HEK293 (cell line): ENCODE measurements around the gene ZFPM1.
A peak's percentile ranks its signal among the peaks of the same experiment; 100 is the strongest.

Source experiments
- KLF16 ChIP-seq: fragments of 450-650 bp; formaldehyde crosslinking; IDR thresholded peaks from 2 replicates; pipeline ENCODE4 v1.5.1; 2017; ENCODE audit warnings: missing biosample characterization, missing genetic modification characterization
- PBX3 ChIP-seq: sonication (generic); formaldehyde crosslinking; IDR thresholded peaks from 2 replicates; pipeline ENCODE4 v1.8.1; 2022; ENCODE audit warnings: mild to moderate bottlenecking, moderate library complexity, missing genetic modification reagents
- PRDM4 ChIP-seq: fragments of 450-650 bp; formaldehyde crosslinking; IDR thresholded peaks from 2 replicates; pipeline ENCODE4 v1.5.1; 2017; ENCODE audit warnings: missing biosample characterization, missing genetic modification characterization
- SP7 ChIP-seq: fragments of 450-650 bp; formaldehyde crosslinking; IDR thresholded peaks from 2 replicates; pipeline ENCODE4 v1.5.1; 2016; ENCODE audit warnings: missing biosample characterization, missing genetic modification characterization
- ZEB2 ChIP-seq: fragments of 450-650 bp; formaldehyde crosslinking; IDR thresholded peaks from 2 replicates; pipeline ENCODE4 v1.5.1; 2016; ENCODE audit warnings: missing biosample characterization, missing genetic modification characterization
- ZFP3 ChIP-seq: fragments of 450-650 bp; formaldehyde crosslinking; IDR thresholded peaks from 2 replicates; pipeline ENCODE4 v1.5.1; 2016; ENCODE audit warnings: low read depth, missing biosample characterization, missing genetic modification characterization
- ZFP69B ChIP-seq: fragments of 450-650 bp; formaldehyde crosslinking; IDR thresholded peaks from 2 replicates; pipeline ENCODE4 v1.5.1; 2016; ENCODE audit warnings: missing biosample characterization, missing genetic modification characterization
- ZNF148 ChIP-seq: fragments of 450-650 bp; formaldehyde crosslinking; IDR thresholded peaks from 2 replicates; pipeline ENCODE4 v1.5.0; 2017; ENCODE audit warnings: missing biosample characterization, missing genetic modification characterization, borderline replicate concordance
- ZNF155 ChIP-seq: fragments of 450-650 bp; formaldehyde crosslinking; IDR thresholded peaks from 2 replicates; pipeline ENCODE4 v1.5.1; 2016; ENCODE audit warnings: missing biosample characterization, missing genetic modification characterization
- ZNF350 ChIP-seq: fragments of 450-650 bp; formaldehyde crosslinking; IDR thresholded peaks from 2 replicates; pipeline ENCODE4 v1.5.0; 2017; ENCODE audit warnings: missing biosample characterization, mild to moderate bottlenecking, missing genetic modification characterization
- ZNF423 ChIP-seq: fragments of 450-650 bp; formaldehyde crosslinking; IDR thresholded peaks from 2 replicates; pipeline ENCODE4 v1.5.1; 2016; ENCODE audit warnings: missing biosample characterization, missing genetic modification characterization
- ZNF544 ChIP-seq: fragments of 450-650 bp; formaldehyde crosslinking; IDR thresholded peaks from 2 replicates; pipeline ENCODE4 v1.5.0; 2017; ENCODE audit warnings: missing biosample characterization, missing genetic modification characterization
- ZNF549 ChIP-seq: fragments of 450-650 bp; IDR thresholded peaks from 2 replicates; pipeline ENCODE4 v1.5.1; 2018; ENCODE audit warnings: missing biosample characterization, missing genetic modification characterization, mild to moderate bottlenecking, inconsistent platforms, moderate library complexity
- ZNF623 ChIP-seq: fragments of 450-650 bp; formaldehyde crosslinking; IDR thresholded peaks from 2 replicates; pipeline ENCODE4 v1.5.1; 2016; ENCODE audit warnings: missing biosample characterization, missing genetic modification characterization
- ZNF747 ChIP-seq: fragments of 450-650 bp; formaldehyde crosslinking; IDR thresholded peaks from 2 replicates; pipeline ENCODE4 v1.5.1; 2016; ENCODE audit warnings: missing biosample characterization, missing genetic modification characterization
- ZNF837 ChIP-seq: fragments of 450-650 bp; formaldehyde crosslinking; IDR thresholded peaks from 2 replicates; pipeline ENCODE4 v1.5.1; 2016; ENCODE audit warnings: missing biosample characterization, missing genetic modification characterization
- ZSCAN30 ChIP-seq: fragments of 450-650 bp; IDR thresholded peaks from 2 replicates; pipeline ENCODE4 v1.5.1; 2018; ENCODE audit warnings: missing biosample characterization, mild to moderate bottlenecking, missing genetic modification characterization, moderate library complexity
- TF ChIP-seq, protein P1 (sequence below): fragments of 450-650 bp; formaldehyde crosslinking; IDR thresholded peaks from 2 replicates; pipeline ENCODE4 v1.5.1; 2016; ENCODE audit warnings: missing biosample characterization, missing genetic modification characterization, low read depth
- TF ChIP-seq, protein P2 (sequence below): fragments of 450-650 bp; formaldehyde crosslinking; IDR thresholded peaks from 2 replicates; pipeline ENCODE4 v1.5.1; 2016; ENCODE audit warnings: missing biosample characterization, missing genetic modification characterization
- TF ChIP-seq, protein P3 (sequence below): fragments of 450-650 bp; formaldehyde crosslinking; conservative IDR thresholded peaks from 2 replicates; pipeline ENCODE4 v1.5.1; 2016; ENCODE audit warnings: low read depth, missing biosample characterization, missing genetic modification characterization
- TF ChIP-seq, protein P4 (sequence below): fragments of 450-650 bp; formaldehyde crosslinking; IDR thresholded peaks from 2 replicates; pipeline ENCODE4 v1.5.1; 2017; ENCODE audit warnings: missing biosample characterization, missing genetic modification characterization
- TF ChIP-seq, protein P5 (sequence below): fragments of 450-650 bp; formaldehyde crosslinking; IDR thresholded peaks from 2 replicates; pipeline ENCODE4 v1.5.1; 2016; ENCODE audit warnings: missing biosample characterization, missing genetic modification characterization
- TF ChIP-seq, protein P6 (sequence below): fragments of 450-650 bp; formaldehyde crosslinking; IDR thresholded peaks from 2 replicates; pipeline ENCODE4 v1.5.1; 2016; ENCODE audit warnings: missing biosample characterization, missing genetic modification characterization

The ZFPM1 gene

GRCh38 chr16:88561485-88562359, 108.6 kb downstream of the ZFPM1 start (continued):
- TF ChIP-seq PBX3 (CRISPR knock-in tag) (no peak), PRDM4 (tag by site-specific recombination) (no peak), KLF16 (tag by site-specific recombination) (no peak), ZEB2 (tag by site-specific recombination) (no peak), ZFP3 (tag by site-specific recombination) (no peak), ZNF350 (no peak), ZNF623 (tag by site-specific recombination) (no peak), ZNF747 (tag by site-specific recombination) (no peak), ZNF837 (tag by site-specific recombination) (no peak), ZSCAN30 (0 out of 2 replicates have a peak, but pooled peaks have one; percentile 13), ZNF148 (no peak), ZNF549 (no peak), ZNF544 (tag by site-specific recombination) (no peak), ZNF423 (tag by site-specific recombination) (no peak), ZNF155 (tag by site-specific recombination) (no peak), ZFP69B (tag by site-specific recombination) (no peak), SP7 (no peak)
- TF ChIP-seq, protein P1, sequence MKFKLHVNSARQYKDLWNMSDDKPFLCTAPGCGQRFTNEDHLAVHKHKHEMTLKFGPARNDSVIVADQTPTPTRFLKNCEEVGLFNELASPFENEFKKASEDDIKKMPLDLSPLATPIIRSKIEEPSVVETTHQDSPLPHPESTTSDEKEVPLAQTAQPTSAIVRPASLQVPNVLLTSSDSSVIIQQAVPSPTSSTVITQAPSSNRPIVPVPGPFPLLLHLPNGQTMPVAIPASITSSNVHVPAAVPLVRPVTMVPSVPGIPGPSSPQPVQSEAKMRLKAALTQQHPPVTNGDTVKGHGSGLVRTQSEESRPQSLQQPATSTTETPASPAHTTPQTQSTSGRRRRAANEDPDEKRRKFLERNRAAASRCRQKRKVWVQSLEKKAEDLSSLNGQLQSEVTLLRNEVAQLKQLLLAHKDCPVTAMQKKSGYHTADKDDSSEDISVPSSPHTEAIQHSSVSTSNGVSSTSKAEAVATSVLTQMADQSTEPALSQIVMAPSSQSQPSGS = no peak
- TF ChIP-seq, protein P2, sequence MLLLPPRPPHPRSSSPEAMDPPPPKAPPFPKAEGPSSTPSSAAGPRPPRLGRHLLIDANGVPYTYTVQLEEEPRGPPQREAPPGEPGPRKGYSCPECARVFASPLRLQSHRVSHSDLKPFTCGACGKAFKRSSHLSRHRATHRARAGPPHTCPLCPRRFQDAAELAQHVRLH (tag by site-specific recombination) = no peak
- TF ChIP-seq, protein P3, sequence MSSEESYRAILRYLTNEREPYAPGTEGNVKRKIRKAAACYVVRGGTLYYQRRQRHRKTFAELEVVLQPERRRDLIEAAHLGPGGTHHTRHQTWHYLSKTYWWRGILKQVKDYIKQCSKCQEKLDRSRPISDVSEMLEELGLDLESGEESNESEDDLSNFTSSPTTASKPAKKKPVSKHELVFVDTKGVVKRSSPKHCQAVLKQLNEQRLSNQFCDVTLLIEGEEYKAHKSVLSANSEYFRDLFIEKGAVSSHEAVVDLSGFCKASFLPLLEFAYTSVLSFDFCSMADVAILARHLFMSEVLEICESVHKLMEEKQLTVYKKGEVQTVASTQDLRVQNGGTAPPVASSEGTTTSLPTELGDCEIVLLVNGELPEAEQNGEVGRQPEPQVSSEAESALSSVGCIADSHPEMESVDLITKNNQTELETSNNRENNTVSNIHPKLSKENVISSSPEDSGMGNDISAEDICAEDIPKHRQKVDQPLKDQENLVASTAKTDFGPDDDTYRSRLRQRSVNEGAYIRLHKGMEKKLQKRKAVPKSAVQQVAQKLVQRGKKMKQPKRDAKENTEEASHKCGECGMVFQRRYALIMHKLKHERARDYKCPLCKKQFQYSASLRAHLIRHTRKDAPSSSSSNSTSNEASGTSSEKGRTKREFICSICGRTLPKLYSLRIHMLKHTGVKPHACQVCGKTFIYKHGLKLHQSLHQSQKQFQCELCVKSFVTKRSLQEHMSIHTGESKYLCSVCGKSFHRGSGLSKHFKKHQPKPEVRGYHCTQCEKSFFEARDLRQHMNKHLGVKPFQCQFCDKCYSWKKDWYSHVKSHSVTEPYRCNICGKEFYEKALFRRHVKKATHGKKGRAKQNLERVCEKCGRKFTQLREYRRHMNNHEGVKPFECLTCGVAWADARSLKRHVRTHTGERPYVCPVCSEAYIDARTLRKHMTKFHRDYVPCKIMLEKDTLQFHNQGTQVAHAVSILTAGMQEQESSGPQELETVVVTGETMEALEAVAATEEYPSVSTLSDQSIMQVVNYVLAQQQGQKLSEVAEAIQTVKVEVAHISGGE (tag by site-specific recombination) = no peak
- TF ChIP-seq, protein P4, sequence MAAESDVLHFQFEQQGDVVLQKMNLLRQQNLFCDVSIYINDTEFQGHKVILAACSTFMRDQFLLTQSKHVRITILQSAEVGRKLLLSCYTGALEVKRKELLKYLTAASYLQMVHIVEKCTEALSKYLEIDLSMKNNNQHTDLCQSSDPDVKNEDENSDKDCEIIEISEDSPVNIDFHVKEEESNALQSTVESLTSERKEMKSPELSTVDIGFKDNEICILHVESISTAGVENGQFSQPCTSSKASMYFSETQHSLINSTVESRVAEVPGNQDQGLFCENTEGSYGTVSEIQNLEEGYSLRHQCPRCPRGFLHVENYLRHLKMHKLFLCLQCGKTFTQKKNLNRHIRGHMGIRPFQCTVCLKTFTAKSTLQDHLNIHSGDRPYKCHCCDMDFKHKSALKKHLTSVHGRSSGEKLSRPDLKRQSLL (tag by site-specific recombination) = no peak
- TF ChIP-seq, protein P5, sequence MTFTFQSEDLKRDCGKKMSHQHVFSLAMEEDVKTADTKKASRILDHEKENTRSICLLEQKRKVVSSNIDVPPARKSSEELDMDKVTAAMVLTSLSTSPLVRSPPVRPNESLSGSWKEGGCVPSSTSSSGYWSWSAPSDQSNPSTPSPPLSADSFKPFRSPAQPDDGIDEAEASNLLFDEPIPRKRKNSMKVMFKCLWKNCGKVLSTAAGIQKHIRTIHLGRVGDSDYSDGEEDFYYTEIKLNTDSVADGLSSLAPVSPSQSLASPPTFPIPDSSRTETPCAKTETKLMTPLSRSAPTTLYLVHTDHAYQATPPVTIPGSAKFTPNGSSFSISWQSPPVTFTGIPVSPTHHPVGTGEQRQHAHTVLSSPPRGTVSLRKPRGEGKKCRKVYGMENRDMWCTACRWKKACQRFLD (tag by site-specific recombination) = no peak
- TF ChIP-seq, protein P6, sequence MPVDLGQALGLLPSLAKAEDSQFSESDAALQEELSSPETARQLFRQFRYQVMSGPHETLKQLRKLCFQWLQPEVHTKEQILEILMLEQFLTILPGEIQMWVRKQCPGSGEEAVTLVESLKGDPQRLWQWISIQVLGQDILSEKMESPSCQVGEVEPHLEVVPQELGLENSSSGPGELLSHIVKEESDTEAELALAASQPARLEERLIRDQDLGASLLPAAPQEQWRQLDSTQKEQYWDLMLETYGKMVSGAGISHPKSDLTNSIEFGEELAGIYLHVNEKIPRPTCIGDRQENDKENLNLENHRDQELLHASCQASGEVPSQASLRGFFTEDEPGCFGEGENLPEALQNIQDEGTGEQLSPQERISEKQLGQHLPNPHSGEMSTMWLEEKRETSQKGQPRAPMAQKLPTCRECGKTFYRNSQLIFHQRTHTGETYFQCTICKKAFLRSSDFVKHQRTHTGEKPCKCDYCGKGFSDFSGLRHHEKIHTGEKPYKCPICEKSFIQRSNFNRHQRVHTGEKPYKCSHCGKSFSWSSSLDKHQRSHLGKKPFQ (tag by site-specific recombination) = no peak
